HG03108 (cell line): ENCODE results near the gene PAX7.
"Not testable (repeated sequence)": the region's sequence is repeated elsewhere in the genome, so short reads cannot be mapped to it uniquely, and the experiment has no call there.

Source experiments
- ATAC-seq: cut with Tn5 transposase; IDR thresholded peaks from one replicate; pipeline ENCODE4 v1.9.1; 2021; ENCODE audit warnings: moderate library complexity; ENCODE audit not compliant: unreplicated experiment

Gene PAX7

DNA sequence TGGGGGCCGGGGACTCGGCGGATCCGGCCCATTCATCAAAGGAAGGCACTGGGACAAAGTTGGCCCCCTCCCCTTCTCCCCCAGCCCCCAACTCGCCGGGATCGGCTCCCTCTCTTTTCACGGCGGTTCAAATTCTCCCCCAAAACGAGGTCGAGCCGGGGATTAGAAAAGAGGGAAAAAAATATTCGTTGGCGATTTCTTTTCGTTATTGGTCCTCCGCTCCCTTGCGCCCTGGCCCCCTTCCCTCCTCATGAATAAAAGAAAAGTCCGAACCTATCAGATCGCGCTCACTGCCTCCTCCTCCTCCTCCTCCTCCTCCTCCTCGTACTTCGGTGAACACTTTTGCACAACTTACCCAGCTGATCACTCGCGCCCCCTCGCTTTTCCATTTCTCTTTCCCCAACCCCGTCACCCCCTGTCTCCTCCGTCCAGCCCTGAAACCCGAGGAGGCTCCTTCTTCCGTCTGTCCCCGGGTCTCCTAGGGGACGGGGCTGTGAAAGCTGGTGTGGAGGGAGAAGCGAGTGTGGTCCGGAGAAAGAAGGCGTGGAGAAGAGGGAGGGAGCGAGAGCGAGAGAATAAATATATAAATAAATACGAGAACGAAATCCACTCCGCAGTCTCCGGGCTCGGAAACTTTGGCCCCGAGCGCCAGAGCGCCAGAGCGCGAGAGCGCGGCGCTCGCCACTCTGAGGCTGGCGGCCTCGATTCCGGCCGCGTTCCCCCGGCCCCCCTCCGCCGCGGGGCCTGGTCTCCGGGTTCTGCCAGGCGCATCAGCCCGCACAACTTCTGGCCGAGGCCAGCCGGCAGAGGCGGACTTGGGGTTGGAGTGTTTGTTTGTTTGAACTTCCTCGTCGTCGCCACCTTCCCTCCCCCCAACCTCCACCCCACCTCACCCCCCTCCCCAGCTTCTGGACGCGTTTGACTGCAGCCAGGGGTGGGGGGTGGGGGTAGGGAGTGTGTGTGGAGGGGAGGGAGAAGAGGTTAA lies at the start of gene PAX7:
PAX7 (plus strand) TSS at position 336 of the 985 bp plus-strand sequence. CDS start 758 bp downstream, outside the sequence.
- ATAC-seq: no peak

DNA sequence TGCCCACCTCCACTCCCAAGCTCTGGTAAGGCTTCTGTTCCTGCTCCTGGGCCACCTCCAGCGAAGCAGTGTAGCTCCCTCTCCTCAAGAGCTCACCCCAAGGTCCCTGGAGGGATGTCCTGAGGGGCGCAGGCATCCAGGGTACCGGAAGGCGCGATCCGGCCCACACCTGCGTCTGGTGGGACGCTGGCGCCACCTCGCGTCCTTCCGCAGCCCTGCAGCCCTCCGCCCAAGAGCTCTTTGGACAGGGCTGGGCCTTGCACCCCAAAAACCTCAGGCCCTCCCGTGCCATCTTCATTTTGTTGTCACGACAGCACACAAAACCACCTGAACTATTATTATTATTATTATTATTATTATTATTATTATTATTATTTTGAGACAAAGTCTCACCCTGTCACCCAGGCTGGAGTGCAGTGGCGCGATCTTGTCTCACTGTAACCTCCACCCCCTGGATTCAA lies 49.2 kb upstream of the PAX7 start:
- no peak for ATAC-seq

DNA sequence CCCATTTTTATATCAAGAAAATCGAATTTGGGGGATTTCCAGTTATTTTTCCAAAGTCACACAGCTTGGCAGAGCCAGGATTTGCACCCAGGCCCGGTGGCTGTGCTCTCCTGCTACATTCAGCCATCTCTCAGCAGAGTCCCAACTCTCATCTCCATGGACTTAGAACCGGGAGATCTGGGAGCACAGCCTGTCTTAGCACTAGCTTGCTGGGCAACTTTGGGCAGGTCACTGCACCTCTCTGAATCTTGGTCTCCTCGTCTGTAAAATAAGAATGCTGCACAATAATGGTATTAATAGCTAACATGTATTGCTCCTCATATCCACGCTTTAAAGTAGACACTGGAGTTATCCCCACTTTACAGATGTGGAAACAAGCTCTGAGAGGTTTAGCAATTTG lies 47.8 kb upstream of the PAX7 start:
- no peak for ATAC-seq

DNA sequence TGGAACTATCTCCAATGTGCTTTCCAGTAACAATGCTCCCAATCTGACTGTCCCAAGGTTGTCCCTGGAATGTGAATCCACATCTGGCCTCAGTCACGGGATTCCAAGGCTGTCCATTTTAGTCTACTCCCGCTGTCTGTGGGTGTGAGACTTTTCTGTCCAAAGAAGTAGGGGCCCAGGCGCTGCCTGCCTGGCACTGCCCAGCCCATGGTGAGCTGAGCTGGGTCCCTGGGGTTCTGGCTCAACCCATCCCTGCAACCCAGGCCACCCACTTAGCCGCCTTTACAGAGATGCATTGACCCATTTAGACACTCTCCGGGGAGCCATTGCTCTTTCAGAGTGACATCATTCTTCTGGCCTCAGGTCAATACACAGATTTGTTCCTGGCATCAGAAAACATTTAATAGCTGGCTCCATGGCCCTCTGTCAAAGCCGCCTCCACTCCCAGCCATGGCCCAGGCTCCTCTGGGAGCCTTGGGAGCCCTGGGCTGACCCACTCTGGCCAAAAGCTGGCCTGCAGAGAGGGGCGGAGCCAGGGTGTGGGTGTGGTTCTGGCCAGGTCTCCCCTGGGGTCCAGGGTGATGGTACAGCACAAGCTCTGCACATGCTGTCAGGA lies 47.2 kb upstream of the PAX7 start:
- ATAC-seq: no peak

DNA sequence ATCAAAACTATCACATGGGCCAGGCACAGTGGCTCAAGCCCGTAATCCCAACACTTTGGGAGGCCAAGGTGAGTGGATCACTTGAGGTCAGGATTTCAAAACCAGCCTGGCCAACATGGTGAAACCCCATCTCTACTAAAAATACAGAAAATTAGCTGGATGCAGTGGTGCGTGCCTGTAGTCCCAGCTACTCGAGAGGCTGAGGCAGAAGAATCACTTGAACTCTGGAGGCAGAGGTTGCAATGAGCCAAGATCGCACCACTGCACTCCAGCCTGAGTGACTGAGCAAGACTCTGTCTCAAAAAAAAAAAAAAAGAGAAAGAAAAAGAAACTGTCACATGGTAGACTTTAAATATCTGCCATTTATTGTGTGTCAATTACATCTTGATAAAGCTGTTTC lies 44.6 kb upstream of the PAX7 start:
- not testable (repeated sequence) for ATAC-seq

DNA sequence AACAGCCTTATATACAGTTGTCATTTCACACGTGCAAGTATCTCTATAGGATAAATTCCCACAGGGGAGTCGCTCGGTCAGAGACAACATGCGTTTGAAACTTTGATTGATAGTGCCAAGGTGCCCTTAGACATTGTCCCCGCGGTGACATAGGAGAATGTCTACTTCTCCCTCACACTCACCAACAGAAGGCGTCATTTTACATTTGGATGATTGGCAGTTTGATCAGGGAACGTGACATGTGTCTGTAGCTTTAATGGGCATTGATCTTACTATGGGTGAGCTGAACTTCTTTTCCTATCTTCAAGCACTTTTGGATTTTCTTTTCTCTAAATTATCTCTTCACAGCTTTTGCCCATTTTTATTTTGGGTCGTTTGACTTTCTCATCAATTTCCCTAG lies 42.6 kb upstream of the PAX7 start:
- ATAC-seq: no peak

DNA sequence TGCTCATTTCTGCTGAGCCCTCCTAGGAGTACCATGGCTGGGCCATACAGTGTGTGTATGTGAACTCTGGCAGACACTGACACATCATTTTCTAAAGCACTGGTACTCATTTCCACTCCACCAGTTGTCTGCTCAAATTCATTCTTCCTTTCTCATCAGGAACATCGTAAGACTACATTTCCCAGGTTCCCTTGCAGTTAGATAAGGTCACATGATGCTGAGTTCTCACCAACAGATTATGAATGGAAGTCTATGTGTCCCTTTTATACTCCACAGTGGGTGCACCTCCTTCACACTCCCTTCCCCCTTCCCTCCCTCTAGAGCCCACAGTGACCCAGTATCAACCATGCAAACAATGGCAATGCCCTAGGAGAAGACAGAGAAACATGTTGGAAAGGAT lies 38.3 kb upstream of the PAX7 start:
- no peak for ATAC-seq

DNA sequence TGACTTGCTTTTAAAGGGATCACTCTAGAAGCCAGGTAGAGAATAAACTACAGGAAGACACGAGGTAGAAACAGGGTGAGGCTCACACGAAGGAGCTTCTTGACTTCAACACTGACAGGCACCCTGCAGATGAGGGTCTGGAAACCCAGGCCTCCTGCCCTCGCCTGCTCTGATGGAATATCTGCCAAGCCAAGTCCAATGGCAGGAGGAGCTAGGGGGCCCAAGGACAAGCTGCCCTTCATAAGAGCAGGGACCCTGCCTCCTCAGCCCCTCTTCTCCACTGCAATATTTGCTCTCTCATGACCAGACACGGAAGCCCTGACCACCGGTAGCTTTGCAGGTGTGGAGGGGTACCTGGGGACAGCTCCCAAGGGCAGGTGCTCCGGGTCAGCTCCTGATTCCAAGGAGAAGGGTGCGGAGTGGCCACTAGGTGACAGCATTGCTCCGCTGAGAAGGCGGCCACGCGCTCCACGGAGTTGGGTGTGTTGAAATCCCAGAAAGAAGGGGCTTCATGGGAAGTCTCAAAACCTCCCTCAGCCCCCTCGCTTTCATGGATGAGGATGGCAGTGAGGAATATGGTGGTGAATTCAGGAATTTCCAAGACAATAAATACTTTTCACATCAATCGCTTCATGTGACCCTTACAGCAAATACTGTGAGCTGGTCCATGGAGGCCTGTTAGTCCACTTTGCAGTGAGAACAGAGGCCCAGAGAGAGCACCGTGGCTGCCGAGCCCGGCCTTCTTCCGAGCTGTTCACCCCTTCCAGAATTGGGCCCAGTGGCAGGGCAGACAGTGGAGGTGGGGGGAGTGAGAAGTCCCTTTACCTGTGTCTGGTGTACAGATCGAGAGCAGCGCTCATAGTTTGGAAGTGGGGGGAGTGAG lies 33.2 kb upstream of the PAX7 start:
- no peak for ATAC-seq

DNA sequence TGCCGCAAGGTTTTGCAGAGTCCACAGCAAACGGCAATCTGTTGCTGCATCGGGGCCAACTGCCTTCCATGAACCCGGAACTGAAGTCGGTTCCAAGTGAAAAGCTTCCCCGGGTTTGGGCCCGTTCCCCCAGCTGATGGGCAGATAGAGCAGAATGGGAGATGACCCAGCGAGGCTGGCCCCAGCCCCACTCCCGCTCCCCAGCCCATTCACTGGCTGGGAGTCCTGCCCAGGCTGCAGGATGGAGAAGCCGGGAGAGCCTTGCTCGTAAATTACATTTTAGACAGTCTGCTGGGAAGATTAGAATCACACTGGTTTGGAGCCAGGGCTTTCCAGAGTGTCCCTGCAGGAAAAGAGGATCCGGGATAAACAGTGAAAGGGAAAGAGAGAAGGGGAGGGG lies 31.6 kb upstream of the PAX7 start:
- ATAC-seq: no peak

DNA sequence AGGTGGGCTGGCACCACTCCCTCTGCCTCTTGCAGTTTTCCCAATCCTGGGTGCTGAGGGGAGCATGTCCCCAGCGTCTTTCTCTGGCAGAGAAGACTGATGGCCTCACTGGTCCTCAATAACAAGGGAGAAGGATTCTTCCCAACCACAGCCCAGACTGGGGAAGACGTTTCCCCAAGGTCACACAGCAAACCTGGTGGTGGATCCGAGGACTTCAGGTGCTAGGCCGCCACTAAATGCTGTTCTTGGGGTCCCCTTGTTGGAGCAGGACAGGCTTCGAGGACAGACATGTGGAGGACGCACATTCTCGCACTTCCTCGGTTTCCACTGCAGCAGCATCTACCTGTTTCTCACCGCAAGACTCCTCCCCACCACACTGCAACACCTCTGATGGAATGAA lies 30.9 kb upstream of the PAX7 start:
- ATAC-seq: no peak

DNA sequence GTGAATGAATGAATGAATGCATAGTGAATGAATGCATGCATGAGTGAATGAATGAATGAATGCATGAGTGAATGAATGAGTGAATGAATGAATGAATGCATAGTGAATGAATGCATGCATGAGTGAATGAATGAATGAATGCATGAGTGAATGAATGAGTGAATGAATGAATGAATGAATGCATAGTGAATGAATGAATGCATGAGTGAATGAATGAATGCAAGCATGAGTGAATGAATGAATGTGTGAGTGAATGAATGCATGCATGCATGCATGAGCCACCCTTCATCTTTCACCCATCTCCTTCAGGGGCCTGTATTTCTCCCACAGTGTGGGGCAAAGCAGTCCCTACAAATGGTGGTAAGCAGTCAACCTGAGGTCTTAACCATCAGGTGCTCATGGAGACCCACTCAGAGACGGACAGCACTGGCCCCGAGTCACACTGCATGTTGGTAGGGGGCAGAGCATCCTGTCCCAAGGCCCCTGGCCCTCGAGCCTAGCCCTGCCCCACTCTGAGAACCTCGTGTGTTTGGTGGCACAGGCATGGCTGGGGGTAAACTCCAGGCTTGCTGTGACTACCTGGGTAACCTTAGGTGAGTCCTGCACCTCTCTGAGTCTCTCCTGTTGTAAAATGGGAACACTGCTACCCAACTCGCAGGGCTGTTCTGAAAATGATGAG lies 28.0 kb upstream of the PAX7 start:
- ATAC-seq: no peak

DNA sequence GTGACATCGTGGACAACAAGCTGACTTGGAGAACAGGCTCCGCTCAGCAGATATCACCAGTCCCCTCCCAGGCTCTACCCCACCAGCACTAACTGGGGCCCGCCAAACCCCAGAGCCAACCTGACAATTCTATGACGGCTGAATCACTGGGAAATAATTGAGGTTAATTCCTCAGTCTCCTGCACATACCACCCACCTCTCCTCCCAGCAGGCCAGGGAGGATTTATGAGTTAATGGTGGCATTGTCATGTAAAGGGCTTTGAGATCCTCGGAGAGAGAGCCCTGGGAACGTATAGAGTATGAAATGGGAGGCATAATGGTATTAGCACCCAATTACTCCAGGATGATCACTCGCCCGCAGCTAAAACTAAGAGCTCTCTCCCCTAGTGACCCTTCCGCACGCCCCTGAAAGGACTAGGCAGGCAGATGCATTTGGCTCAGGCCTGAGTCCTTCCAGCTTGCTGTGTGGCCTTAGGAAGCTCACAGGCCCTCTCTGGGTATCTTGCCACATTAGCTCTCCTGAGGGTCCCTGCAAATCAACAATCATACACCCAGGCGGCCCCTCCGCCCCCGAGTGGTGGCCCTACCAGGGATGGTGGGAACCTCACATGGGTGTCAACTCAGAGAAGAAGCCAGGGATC lies 27.3 kb upstream of the PAX7 start:
- no peak for ATAC-seq

DNA sequence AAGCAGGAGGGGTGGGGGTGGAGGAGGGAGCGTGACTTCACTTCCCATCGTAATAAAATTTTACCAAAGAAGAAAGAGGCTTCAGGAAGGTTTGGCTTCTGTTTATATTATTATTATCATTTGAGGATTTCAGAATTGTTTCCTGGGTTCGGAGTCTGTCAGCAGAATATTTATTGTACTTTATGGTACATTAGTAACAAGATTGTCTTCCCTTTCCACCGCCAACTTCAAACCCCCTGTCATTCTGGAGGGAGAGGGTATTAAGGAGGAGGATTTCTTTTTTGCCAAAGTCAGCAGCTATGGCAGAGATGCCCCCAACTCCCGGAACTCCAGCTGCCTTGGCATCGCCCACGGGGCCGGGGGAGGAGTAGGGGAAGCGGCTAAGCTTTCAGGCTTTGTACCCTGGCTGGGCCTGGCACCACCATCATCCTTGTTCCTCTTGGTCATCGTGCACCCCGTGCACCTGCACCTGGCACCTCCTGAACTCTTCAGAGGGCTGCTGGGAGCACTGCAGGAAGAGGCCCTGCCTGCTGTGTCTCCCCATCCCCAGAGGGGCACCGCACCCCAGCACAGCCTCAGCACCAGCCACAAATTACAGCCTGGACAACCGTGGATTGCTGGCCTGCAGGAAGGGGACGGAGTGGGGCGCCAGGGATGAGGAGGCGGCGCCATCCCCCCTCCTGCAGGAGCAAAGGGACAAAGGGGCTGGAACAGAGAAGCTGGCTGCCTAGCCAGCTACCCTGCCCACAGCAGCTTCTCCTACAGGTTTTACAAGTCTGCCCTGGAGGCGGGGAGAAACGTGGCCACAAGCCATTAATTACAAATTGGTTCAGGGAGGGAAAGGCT lies 24.0 kb upstream of the PAX7 start:
- ATAC-seq: no peak

DNA sequence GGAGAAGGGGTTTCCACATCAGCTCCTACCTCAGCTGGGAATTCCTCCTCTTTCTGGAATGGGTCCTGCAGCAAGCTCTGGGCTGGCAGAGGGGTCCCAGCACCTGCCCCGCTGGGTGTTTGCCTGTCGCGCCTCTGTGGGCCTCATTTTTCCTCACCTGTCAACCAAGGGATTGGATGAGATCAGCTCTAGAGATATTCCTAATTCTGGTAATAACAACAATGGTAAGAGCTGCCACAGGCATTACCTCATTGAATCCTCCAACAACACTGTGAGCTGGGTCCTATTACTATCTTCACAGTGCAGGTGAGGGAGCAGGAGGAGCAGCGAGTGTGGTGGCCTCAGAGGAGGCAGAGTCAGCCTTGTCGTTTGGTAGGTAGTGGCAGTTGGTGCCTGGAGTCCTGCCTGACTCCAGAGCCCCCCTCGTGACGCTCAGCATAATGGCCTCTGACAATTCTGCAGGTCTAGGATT lies 23.3 kb upstream of the PAX7 start:
- ATAC-seq: no peak

DNA sequence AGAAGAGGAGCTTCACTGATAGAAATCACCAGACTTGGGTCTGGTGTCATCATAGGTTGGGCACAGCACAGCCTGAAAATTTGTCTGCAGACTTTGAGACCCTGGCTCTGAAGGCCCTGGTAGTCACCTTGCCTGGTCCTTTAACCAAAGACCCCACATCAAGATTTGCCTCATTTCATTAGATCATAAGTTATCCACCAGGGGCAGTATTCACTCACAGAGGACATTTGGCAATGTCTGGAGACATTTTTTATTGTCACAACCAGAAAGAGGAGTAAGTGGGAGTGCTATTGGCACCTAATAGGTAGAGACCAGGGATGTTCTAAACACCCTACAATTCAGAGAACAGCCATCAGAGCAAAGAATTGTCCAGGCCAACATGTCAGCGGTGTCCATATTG lies 22.1 kb upstream of the PAX7 start:
- no peak for ATAC-seq

DNA sequence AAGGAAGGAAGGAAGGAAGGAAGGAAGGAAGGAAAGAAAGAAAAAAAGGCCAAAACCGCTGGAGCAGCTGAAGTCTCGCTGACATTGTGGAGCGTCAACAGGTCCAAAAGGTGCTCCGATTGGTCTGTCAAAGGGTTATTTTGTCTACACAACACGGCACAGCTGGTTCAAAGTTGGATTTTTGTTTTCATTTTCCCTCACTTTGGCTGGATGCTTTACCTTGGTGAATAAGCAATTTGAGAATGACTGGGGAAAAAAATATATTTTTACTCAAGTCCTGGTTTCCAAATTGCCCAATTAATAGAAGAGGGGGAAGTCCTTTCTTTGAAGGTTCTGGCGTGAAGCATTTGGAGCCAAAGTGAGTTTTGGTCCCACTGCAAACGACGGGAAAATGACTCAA lies 19.3 kb upstream of the PAX7 start:
- ATAC-seq: no peak

DNA sequence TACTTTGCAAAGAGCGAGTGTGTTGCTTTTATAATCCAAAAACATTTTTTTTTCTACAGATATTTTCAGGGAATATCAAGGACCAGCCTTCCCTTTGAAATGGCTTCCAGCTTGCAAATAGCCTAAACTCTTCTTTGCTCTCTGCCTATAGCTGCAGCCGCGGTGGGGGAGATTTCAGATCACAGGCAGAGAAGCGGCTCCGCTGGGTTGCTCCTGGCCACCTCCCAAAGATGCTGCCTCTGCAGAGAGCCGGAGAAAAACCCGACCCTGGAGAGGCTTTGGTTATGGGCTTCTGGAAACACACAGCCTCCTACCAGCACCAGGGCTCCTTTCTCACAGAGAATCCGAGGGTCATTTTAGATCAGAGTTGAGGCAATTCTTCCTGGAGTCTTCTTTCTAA lies 18.6 kb upstream of the PAX7 start:
- no peak for ATAC-seq

DNA sequence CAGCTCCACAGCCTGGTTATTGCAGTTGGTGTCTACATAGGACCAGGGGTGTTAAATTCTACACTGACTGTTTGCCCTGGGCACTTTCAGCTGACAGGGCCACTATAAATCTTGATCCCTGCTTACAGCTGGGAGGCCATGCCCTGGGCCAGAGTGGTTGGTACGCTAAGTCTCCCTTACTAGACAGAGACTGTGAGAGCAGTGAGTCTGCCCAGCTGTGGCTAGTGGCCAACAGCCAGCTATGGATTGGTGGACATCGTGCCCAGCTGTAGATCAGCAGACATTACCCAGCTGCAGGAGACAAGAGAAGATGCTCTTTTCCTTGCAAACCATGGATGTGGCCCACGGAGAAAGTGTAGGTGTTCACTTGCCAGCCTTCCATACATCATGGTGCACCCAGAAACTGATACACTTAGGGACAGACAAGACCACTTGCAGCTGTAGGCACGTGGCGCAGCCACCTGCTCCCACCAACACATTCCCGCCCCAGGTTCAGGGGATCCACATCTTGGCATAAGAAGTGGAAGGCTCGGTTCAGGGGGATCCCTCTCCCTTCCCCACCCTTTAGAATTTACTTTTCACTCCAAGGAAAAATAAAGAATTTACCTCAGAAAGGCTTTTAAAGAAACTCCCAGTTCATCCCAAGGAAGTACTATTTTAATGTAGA lies 16.4 kb upstream of the PAX7 start:
- ATAC-seq: no peak
